Measurements from ENCODE around the gene NINL. TPM values are rescaled to one million over a fixed set of nuclear protein-coding genes. Genes with fewer than 3 reads are reported as not detected.
A peak's percentile ranks its signal among the peaks of the same experiment; 100 is the strongest.

The NINL gene
- total RNA-seq, 1 experiment from 2014 or later: 33.7 TPM

DNA sequence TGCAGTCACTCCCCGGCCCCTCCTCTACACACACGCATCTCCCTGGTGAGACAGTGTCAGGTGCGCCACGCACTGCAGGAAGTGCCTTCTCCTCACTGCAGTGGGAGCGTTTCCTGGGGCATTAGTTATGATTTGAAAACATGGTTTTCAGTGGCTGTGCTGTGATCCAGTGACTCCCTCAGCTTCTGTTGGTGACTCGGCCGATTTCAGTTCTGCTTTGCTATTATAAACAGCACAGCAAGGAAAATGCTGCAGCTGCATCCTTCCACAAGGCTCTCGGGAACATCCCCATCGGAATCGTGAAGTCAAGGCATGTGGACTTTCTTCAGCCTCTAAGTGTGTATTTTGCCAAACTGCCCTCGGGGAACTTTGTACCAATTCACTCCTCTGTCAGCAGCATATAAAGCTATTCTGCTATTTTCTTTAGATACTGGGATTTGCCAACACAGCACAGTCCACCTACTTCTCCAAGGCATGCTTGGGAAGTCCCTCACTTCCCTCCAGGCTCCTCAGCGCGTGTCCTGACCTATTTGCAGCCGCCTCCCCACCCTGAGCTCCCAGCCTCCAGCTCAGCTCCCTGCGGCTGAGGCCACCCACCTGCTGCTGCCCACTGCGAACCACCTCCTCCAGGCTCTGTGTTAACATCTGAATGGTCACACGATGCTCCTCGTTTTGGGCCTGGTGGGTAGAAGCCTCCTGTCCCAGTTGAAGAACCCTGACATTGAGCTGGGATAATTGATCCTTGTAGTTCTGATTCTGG, 123.4 kb downstream of the NINL start:
- DNase-seq: peak; percentile 43
- H3K36me3 ChIP-seq (replicated peaks; ENCODE audit: control insufficient read depth, insufficient read depth, low read length): peaks cover 21% of the 10 kb centered on the region
- H3K27me3 ChIP-seq (ENCODE audit: control insufficient read depth, insufficient read depth, low read length): no peaks in the 10 kb centered on the region
- no peak overlapping the region for H3K4me3 ChIP-seq (ENCODE audit: insufficient read depth, low read depth, low read length)

GRCh38 chr20:25461281-25461650, 124.1 kb downstream of the NINL start:
- peak; percentile 13 for DNase-seq
- Histone ChIP-seq H3K27me3 (ENCODE audit: control insufficient read depth, insufficient read depth, low read length) (no peaks in the 10 kb centered on the region), H3K4me3 (ENCODE audit: insufficient read depth, low read depth, low read length) (no peak overlapping the region), H3K36me3 (replicated peaks; ENCODE audit: control insufficient read depth, insufficient read depth, low read length) (peaks cover 20% of the 10 kb centered on the region)

- Histone ChIP-seq H3K4me3 (ENCODE audit: insufficient read depth, low read depth, low read length) (no peak overlapping the region), H3K27me3 (ENCODE audit: control insufficient read depth, insufficient read depth, low read length) (no peaks in the 10 kb centered on the region), H3K36me3 (replicated peaks; ENCODE audit: control insufficient read depth, insufficient read depth, low read length) (peaks cover 19% of the 10 kb centered on the region)
- peak; percentile 28 for DNase-seq
Measured at GRCh38 chr20:25460566-25461280, 124.6 kb downstream of the NINL start.

DNA sequence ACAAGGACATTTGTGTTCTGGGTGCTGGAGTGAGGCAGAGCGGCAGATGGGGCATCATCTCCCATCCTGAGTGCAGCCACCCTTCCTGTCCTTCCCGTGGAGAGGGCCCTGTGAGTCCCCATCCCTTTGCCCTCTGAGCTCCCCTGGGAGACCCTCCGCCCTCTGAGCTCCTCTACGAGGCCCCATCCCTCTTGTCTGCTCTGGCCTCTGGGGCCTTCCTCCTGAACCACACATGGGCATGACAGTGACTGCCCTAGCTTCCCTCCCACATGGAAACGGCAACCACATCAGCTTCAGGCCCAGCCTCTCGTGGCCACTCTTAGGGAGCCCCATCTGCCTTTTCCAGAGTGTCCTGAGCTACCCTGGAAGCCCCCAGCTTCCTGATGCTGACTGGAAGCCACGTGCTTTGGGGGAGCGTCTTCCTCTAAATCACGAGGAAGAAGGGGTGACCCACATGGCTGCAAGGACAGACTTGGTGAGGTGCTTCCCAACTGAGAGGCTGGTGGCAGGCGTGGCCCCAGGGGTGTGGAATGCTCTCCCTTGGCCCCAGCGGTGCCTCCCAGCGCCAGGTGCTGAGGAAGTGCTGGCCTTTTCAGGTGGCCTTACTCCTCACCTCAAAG, 125.3 kb downstream of the NINL start:
- peak; percentile 29 for DNase-seq
- Histone ChIP-seq H3K36me3 (replicated peaks; ENCODE audit: control insufficient read depth, insufficient read depth, low read length) (peaks cover 17% of the 10 kb centered on the region), H3K4me3 (ENCODE audit: insufficient read depth, low read depth, low read length) (no peak overlapping the region), H3K27me3 (ENCODE audit: control insufficient read depth, insufficient read depth, low read length) (no peaks in the 10 kb centered on the region)

- Histone ChIP-seq H3K27me3 (ENCODE audit: control insufficient read depth, insufficient read depth, low read length) (no peaks in the 10 kb centered on the region), H3K36me3 (replicated peaks; ENCODE audit: control insufficient read depth, insufficient read depth, low read length) (peaks cover 19% of the 10 kb centered on the region), H3K4me3 (ENCODE audit: insufficient read depth, low read depth, low read length) (no peak overlapping the region)
- peak; percentile 24 for DNase-seq
Measured at GRCh38 chr20:25459111-25459830, 126.1 kb downstream of the NINL start.

DNA sequence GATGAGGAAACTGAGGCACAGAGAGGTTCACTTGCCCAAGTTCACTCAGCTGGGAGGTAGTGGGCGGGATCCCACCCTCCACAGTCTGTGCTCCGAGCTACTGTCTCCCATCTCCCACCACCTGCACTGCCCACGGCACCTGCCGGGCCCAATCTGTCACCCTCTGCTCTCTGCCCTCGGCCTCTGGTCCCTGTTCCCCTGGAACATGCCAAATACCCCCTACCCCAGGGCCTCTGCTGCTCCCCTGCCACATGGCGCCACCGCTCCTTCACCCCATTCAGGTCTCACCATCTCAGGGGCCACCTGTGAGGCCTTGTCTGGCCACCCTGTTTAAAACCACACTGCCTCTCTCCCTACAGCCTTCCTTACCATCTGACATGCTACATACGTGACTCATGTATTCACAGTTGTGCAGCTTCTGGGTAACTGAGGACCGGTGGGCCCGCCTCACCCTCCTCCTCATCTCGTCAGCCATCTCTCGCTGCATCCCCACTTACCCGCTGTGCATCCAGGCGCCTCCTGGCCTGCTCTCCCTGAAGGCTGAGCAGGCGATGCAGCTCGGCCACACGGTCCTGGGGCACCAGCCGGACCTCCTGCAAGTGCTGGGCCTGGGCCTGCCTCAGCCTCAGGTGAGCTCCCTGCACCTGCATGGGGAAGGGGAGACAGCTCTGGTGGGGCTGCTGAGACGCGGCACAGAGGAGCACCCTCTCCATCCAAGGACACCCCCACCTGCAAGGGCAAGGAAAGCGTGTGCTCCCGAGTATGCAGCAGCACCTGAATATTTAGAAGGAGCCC, 127.2 kb downstream of the NINL start:
- Histone ChIP-seq H3K4me3 (ENCODE audit: insufficient read depth, low read depth, low read length) (no peak overlapping the region), H3K27me3 (ENCODE audit: control insufficient read depth, insufficient read depth, low read length) (no peaks in the 10 kb centered on the region), H3K36me3 (replicated peaks; ENCODE audit: control insufficient read depth, insufficient read depth, low read length) (peaks cover 22% of the 10 kb centered on the region)
- peak; percentile 21 for DNase-seq

DNA sequence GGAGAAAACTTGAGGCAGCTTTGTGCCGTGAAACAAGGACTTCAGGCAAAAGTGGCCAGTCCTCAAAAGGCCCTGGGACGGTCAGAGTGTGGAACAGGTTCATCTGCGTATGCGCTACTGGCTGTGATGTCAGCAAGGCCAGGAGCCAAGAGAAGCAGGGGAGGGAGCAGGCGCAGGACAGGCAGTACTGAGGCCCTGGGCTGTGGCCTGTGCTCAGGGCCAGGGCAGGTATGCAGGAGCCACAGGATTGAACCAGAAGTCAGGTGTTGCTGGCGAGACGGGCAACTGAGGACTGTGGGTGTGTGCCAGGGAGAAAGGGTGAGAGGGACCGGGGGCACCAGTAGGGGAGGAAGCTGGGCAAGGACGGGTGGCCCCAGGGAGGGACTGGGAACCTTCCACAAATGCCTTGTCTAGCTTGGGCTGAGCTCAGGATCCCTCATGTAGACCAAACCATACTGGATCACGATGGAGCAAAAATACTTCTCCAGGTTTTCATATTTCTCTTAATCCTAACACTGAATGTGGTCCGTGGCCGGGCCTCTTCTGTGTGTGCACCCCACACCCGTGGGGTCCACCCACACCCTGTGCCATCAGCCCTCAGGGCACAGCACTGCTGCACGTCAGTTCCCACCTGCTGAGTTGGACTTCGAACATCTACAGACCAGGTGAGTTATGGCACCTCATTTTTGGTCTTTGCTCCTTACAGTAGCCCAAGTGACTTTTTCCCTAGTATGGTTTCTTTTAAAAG, 131.0 kb downstream of the NINL start:
- no peaks in the 10 kb centered on the region for H3K27me3 ChIP-seq (ENCODE audit: control insufficient read depth, insufficient read depth, low read length)
- H3K4me3 ChIP-seq (ENCODE audit: insufficient read depth, low read depth, low read length): no peak overlapping the region
- peak; percentile 23 for DNase-seq
- H3K36me3 ChIP-seq (replicated peaks; ENCODE audit: control insufficient read depth, insufficient read depth, low read length): peaks cover 17% of the 10 kb centered on the region

GRCh38 chr20:25453035-25453810, 132.1 kb downstream of the NINL start:
- Histone ChIP-seq H3K27me3 (ENCODE audit: control insufficient read depth, insufficient read depth, low read length) (no peaks in the 10 kb centered on the region), H3K36me3 (replicated peaks; ENCODE audit: control insufficient read depth, insufficient read depth, low read length) (peaks cover 17% of the 10 kb centered on the region), H3K4me3 (ENCODE audit: insufficient read depth, low read depth, low read length) (no peak overlapping the region)
- DNase-seq: peak; percentile 19

- no peak for DNase-seq
- Histone ChIP-seq H3K27me3 (ENCODE audit: control insufficient read depth, insufficient read depth, low read length) (no peaks in the 10 kb centered on the region), H3K36me3 (replicated peaks; ENCODE audit: control insufficient read depth, insufficient read depth, low read length) (peaks cover 19% of the 10 kb centered on the region), H3K4me3 (ENCODE audit: insufficient read depth, low read depth, low read length) (no peak overlapping the region)
Measured at GRCh38 chr20:25452333-25452732, 133.0 kb downstream of the NINL start.

DNA sequence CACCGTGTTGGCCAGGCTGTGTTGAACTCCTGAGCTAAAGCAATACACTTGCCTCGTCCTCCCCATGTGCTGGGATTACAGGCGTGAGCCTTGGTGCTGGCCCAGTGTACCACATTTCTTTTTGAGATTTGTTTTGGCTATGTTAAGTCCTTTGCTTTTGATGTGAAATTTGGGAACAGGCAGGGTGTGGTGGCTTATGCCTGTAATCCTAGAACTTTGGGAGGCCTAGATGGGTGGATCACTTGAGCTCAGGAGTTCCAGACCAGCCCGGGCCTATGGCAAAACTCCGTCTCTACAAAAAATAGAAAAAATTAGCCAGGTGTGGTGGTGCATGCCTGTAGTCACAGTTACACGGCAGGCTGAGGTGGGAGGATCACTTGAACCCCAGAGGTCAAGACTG, 137.7 kb downstream of the NINL start:
- H3K4me3 ChIP-seq (ENCODE audit: insufficient read depth, low read depth, low read length): no peak overlapping the region

GRCh38 chr20:25444556-25444955, 140.8 kb downstream of the NINL start:
- H3K4me3 ChIP-seq (ENCODE audit: insufficient read depth, low read depth, low read length): no peak overlapping the region
- peaks cover 15% of the 10 kb centered on the region for H3K36me3 ChIP-seq (replicated peaks; ENCODE audit: control insufficient read depth, insufficient read depth, low read length)
- DNase-seq: no peak
- H3K27me3 ChIP-seq (ENCODE audit: control insufficient read depth, insufficient read depth, low read length): no peaks in the 10 kb centered on the region

More for the DNA sequence above, 137.7 kb downstream of the NINL start:
- no peak for DNase-seq
- peaks cover 13% of the 10 kb centered on the region for H3K36me3 ChIP-seq (replicated peaks; ENCODE audit: control insufficient read depth, insufficient read depth, low read length)
- no peaks in the 10 kb centered on the region for H3K27me3 ChIP-seq (ENCODE audit: control insufficient read depth, insufficient read depth, low read length)

DNA sequence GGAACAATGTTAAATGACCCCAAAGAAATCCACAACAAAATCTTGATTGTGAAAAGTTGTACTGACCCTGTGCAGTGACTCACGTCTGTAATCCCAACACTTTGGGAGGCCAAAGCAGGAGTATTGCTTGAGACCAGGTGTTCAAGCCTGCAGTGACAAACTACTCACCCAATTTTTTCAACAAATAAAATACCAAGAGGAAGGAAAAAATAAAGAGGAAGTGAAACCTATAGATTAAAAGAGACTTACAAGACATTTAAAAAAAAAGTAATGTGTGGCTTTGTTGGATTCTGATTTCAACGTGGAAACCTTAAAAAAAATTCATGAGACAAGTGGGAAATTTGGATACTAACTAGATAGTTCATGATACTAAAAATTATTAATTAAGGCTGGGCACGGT, 146.0 kb downstream of the NINL start:
- H3K36me3 ChIP-seq (replicated peaks; ENCODE audit: control insufficient read depth, insufficient read depth, low read length): peaks cover 19% of the 10 kb centered on the region
- DNase-seq: no peak

DNA sequence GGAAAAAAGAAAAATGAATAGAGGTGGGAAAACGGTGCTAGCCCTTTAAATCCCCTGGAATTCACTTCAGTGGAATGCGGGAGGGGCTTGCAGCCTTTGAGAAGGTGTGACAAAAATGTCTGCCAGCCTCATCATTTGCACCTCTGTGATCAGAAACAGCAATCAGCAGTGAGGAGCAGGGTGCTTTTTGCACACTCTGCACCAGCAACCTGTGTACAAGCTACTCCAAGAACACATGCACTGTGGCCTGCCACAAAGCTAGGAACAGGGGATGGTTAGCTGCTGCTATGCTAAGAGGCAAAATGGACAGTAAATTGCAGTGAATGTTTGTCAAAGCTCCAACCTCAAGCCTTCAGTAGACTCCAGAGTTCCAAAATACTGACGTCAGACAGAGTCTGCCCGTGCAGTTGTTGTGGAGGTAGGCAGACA, 148.2 kb downstream of the NINL start:
- Histone ChIP-seq H3K36me3 (replicated peaks; ENCODE audit: control insufficient read depth, insufficient read depth, low read length) (peaks cover 21% of the 10 kb centered on the region), H3K27me3 (ENCODE audit: control insufficient read depth, insufficient read depth, low read length) (no peaks in the 10 kb centered on the region), H3K4me3 (ENCODE audit: insufficient read depth, low read depth, low read length) (no peak overlapping the region)
- peak; percentile 59 for DNase-seq

More for the DNA sequence above, 146.0 kb downstream of the NINL start:
- Histone ChIP-seq H3K4me3 (ENCODE audit: insufficient read depth, low read depth, low read length) (no peak overlapping the region), H3K27me3 (ENCODE audit: control insufficient read depth, insufficient read depth, low read length) (no peaks in the 10 kb centered on the region)

Measured in H7 (cell line).